Astrocyte of the spinal cord (primary cell): Measurements from ENCODE around the gene EVA1B.

Experiments
- DNase-seq: peaks from one replicate; pipeline ENCODE4 v3.0.0; 2011; ENCODE audit warnings: low read depth, low spot score
- H3K4me3 ChIP-seq: 2 replicates; pipeline ENCODE4 v1.5.1; 2011; ENCODE audit warnings: low read depth, mild to moderate bottlenecking, low read length, moderate library complexity
- in situ Hi-C: cut with HindIII; loops from 2 replicates; pipeline ENCODE4 v1.10.0; 2017; ENCODE audit warnings: low sequenced_read_pairs
- TF ChIP-seq, protein P1 (sequence below): IDR thresholded peaks from 2 replicates; pipeline ENCODE4 v1.5.1; 2012; ENCODE audit warnings: low read depth, mild to moderate bottlenecking, low read length, inconsistent platforms

EVA1B gene

GRCh38 chr1:36327421-36328087 lies 4.1 kb upstream of the EVA1B start:
- in situ Hi-C loops, result no loop called here
- TF ChIP-seq, protein P1, sequence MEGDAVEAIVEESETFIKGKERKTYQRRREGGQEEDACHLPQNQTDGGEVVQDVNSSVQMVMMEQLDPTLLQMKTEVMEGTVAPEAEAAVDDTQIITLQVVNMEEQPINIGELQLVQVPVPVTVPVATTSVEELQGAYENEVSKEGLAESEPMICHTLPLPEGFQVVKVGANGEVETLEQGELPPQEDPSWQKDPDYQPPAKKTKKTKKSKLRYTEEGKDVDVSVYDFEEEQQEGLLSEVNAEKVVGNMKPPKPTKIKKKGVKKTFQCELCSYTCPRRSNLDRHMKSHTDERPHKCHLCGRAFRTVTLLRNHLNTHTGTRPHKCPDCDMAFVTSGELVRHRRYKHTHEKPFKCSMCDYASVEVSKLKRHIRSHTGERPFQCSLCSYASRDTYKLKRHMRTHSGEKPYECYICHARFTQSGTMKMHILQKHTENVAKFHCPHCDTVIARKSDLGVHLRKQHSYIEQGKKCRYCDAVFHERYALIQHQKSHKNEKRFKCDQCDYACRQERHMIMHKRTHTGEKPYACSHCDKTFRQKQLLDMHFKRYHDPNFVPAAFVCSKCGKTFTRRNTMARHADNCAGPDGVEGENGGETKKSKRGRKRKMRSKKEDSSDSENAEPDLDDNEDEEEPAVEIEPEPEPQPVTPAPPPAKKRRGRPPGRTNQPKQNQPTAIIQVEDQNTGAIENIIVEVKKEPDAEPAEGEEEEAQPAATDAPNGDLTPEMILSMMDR, result no peak
- peak; percentile 34 for DNase-seq
- H3K4me3 ChIP-seq, result no peak overlapping the region

DNA sequence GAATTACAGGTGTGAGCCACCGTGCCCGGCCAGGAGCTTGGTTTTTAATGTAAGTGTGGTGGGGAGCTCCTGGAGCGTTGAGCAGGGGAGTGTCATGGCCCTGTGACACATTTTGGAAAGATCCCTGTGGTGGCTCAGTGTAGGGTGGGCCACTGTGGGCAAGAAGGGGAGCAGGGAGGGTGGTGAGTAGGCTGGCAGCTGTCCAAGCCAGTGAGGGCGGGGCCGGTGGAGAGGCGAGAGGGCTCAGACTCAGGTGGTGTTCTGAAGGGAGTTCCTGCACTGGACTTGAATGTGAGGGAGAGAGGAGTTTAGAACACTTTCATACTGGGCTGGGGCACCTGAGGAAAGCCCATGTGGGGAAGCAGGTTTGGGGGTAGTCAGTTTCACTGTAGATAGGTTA lies 3.1 kb upstream of the EVA1B start:
- TF ChIP-seq, protein P1, result no peak
- DNase-seq, result no peak
- in situ Hi-C loops, result no loop called here
- H3K4me3 ChIP-seq, result no peak overlapping the region

GRCh38 chr1:36324353-36324703 lies 883 bp upstream of the EVA1B start:
- no peak overlapping the region for H3K4me3 ChIP-seq
- in situ Hi-C loops, result no loop called here
- no peak for DNase-seq
- TF ChIP-seq, protein P1, result no peak

DNA sequence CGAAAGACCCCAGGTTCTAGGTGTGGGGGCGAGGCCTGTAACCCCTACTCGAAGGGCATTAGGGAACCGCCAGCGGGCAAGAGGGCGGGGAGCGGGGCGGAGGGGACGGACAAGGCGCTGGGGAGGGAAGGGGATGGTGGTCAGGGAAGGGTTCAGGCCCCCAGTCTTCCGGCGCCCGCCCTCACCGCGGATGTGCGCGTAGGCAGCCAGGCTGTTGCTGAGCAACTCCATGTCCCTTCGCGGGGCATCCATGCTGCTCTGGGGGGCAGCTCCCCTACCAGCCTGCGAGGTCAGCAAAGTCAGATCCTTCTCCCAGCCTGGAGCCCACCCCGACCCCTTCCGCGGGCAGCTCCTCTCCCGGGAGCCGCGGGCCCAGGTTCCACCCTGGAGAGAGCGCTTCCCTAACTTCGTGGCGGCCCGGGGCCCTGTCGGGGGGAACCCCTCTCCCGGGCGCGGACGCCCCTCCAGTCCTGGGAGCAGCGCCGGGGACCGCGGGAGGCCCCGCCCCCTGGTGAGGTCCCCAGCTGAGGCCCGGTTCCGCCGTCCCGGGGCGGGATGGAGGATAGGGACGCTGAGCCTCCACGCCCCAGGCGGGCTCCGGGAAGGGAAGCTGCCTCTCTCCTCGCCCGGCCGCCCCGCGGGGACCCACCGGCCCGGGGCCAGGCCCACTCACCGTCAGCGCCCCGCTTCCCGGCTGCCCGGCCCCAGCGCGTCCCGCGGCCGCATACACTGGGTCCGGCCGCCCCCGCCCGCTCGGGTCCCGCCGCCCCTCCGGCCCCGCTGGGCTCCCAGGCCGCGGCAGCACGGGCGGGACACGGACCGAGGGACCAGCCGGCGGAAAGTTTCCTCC lies 434 bp downstream of the EVA1B start:
- TF ChIP-seq, protein P1, result no peak
- in situ Hi-C loops, result no loop called here
- DNase-seq, result peak; percentile 61
- peak overlapping the region; percentile 77 for H3K4me3 ChIP-seq

- peak overlapping the region; percentile 77 for H3K4me3 ChIP-seq
- DNase-seq, result no peak
- TF ChIP-seq, protein P1, result no peak
- in situ Hi-C loops, result no loop called here
Measured at GRCh38 chr1:36322041-36322785, 1.2 kb downstream of the EVA1B start.

DNA sequence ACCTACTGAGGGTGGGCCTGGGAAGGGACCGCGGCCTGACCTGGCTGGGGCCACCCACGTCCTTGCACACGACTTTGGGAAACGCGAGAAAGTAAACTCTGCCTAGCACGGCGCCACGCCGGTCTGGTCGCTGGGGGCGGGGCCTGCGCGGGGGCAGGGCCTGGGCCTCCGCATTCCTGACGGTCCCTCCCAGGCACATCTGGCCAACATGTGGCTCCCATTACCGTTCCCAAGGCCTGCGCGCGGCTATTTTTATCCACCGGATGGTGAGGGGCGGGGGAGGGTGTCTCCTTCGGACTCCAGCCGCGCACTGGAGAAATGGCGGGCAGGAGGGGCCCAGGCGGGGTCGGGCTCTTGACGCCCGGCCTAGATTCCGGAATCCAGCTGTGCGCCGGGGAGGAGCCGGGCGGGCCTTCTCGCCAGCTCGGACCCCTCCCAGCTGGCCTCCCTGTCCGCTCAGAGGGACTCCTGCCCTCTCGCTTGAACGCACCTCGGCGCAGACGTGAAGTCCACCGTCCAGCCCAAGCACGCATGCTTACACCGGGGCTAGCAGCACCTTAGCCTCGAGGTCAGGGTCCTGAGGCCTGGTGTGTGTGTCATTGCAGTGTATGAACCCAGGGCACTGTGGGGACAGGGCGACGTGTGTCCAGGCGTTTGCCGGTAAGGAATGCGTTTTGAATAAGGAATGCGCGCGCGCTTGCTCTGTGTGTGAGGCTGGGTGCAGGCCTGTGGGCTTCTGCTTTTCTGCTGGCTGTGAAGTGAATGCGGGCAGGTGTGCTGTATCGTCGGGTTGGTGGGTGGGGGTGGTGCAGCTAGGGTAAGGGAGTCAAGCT lies 2.1 kb downstream of the EVA1B start:
- DNase-seq, result peak; percentile 94
- TF ChIP-seq, protein P1, result no peak
- in situ Hi-C loops, result no loop called here
- peak overlapping the region; percentile 77 for H3K4me3 ChIP-seq
